Measurements from ENCODE around the gene LIG1. TPM values are rescaled to one million over a fixed set of nuclear protein-coding genes. Genes with fewer than 3 reads are reported as not detected.

The LIG1 gene
- total and polyA plus RNA-seq, 9 donors = 12.3 to 36.2 (median 20.0) TPM

- DNase-seq = no peak
- no peaks in the 10 kb centered on the region for H3K36me3 ChIP-seq
- H3K4me1 ChIP-seq (ENCODE audit: insufficient read depth) = no peaks in the 10 kb centered on the region
- H3K4me3 ChIP-seq = no peak overlapping the region
- H3K27me3 ChIP-seq = no peaks in the 10 kb centered on the region
- intact Hi-C loops (cut with DNase I) = loop anchor here in 1 of 4 donors (10.0 kb wide), 1 partner anchor 46 kb away; no protein-coding TSS in a partner anchor
- H3K9me3 ChIP-seq = no peaks in the 10 kb centered on the region
- H3K27ac ChIP-seq = no peak overlapping the region
- WGBS, 3 donors = 80 to 86% (median 80%) methylated on average over 15 of the region's 15 CpGs
- TF ChIP-seq POLR2A (IDR thresholded peaks at IDR 0.05) = no peak
- TF ChIP-seq CTCF (IDR thresholded peaks at IDR 0.05) = no peak
- TF ChIP-seq EP300 (IDR thresholded peaks at IDR 0.05) = no peak
These were observed 61.0 kb downstream of the LIG1 start for GRCh38 chr19:48108997-48109782.

GRCh38 chr19:48103922-48104321, 66.2 kb downstream of the LIG1 start:
- Histone ChIP-seq H3K27me3 (no peaks in the 10 kb centered on the region), H3K4me3 (no peak overlapping the region), H3K27ac (no peak overlapping the region), H3K36me3 (no peaks in the 10 kb centered on the region), H3K9me3 (no peaks in the 10 kb centered on the region), H3K4me1 (ENCODE audit: insufficient read depth) (no peaks in the 10 kb centered on the region)
- no peak for TF ChIP-seq CTCF (IDR thresholded peaks at IDR 0.05)
- TF ChIP-seq POLR2A (IDR thresholded peaks at IDR 0.05) = no peak
- no peak for TF ChIP-seq EP300 (IDR thresholded peaks at IDR 0.05)
- intact Hi-C loops (cut with DNase I) = loop anchor here in 1 of 4 donors (10.0 kb wide), 1 partner anchor 51 kb away; no protein-coding TSS in a partner anchor
- 75 to 97% (median 96%) methylated on average over 5 of the region's 5 CpGs for WGBS, 3 donors
- no peak for DNase-seq

GRCh38 chr19:48102870-48103751, 67.0 kb downstream of the LIG1 start:
- intact Hi-C loops (cut with DNase I) = loop anchor here in 1 of 4 donors (10.0 kb wide), 1 partner anchor 52 kb away; no protein-coding TSS in a partner anchor
- Histone ChIP-seq H3K27me3 (no peaks in the 10 kb centered on the region), H3K9me3 (no peaks in the 10 kb centered on the region), H3K36me3 (no peaks in the 10 kb centered on the region), H3K27ac (no peak overlapping the region), H3K4me1 (ENCODE audit: insufficient read depth) (no peaks in the 10 kb centered on the region), H3K4me3 (no peak overlapping the region)
- no peak for DNase-seq
- no peak for TF ChIP-seq CTCF (IDR thresholded peaks at IDR 0.05)
- no peak for TF ChIP-seq EP300 (IDR thresholded peaks at IDR 0.05)
- TF ChIP-seq POLR2A (IDR thresholded peaks at IDR 0.05) = no peak
- 49 to 57% (median 54%) methylated on average over 13 of the region's 13 CpGs for WGBS, 3 donors

GRCh38 chr19:48095612-48096175, 74.5 kb downstream of the LIG1 start:
- Histone ChIP-seq H3K9me3 (no peaks in the 10 kb centered on the region), H3K36me3 (no peaks in the 10 kb centered on the region), H3K4me1 (ENCODE audit: insufficient read depth) (no peaks in the 10 kb centered on the region), H3K4me3 (no peak overlapping the region), H3K27ac (no peak overlapping the region), H3K27me3 (no peaks in the 10 kb centered on the region)
- 66 to 69% (median 67%) methylated on average over 4 of the region's 4 CpGs for WGBS, 3 donors
- DNase-seq = no peak
- TF ChIP-seq POLR2A (IDR thresholded peaks at IDR 0.05) = no peak
- no peak for TF ChIP-seq EP300 (IDR thresholded peaks at IDR 0.05)
- intact Hi-C loops (cut with DNase I) = no loop called here

All from ovary (tissue), 9 donors.